NCI-H2107 treated with DMSO at 0.1 percent for 48 hours (cell line): ENCODE data around the gene COL5A1.
"Not testable (repeated sequence)": the region's sequence is repeated elsewhere in the genome, so short reads cannot be mapped to it uniquely, and the experiment has no call there.

ENCODE experiments used
- DNase-seq: peaks from one replicate; lab custom pipeline; 2025; ENCODE audit not compliant: unreplicated experiment; lab: John Stamatoyannopoulos, UW

COL5A1 gene

GRCh38 chr9:134638502-134639090 is 3.0 kb upstream of the COL5A1 start:
- no peak for DNase-seq

GRCh38 chr9:134639994-134640393 is 1.6 kb upstream of the COL5A1 start:
- no peak for DNase-seq

GRCh38 chr9:134640506-134641172 is 964 bp upstream of the COL5A1 start:
- no peak for DNase-seq

- no peak for DNase-seq
These were observed 384 bp downstream of the COL5A1 start for GRCh38 chr9:134641990-134642384.

GRCh38 chr9:134642385-134643181 is 980 bp downstream of the COL5A1 start:
- no peak for DNase-seq

GRCh38 chr9:134643222-134643671 is 1.6 kb downstream of the COL5A1 start:
- DNase-seq = no peak

- DNase-seq = not testable (repeated sequence)
These were observed 2.8 kb downstream of the COL5A1 start for GRCh38 chr9:134644401-134644724.

GRCh38 chr9:134644725-134645606 is 3.4 kb downstream of the COL5A1 start:
- DNase-seq = no peak

GRCh38 chr9:134645607-134646365 is 4.2 kb downstream of the COL5A1 start:
- DNase-seq = no peak

- no peak for DNase-seq
These were observed 5.9 kb downstream of the COL5A1 start for GRCh38 chr9:134647359-134648080.

- no peak for DNase-seq
These were observed 7.3 kb downstream of the COL5A1 start for GRCh38 chr9:134648701-134649530.

- DNase-seq = no peak
These were observed 9.0 kb downstream of the COL5A1 start for GRCh38 chr9:134650431-134651190.

GRCh38 chr9:134651226-134651905 is 9.8 kb downstream of the COL5A1 start:
- DNase-seq = no peak

- DNase-seq = no peak
These were observed 11.0 kb downstream of the COL5A1 start for GRCh38 chr9:134652291-134653225.

- DNase-seq = no peak
These were observed 11.8 kb downstream of the COL5A1 start for GRCh38 chr9:134653259-134654009.

- DNase-seq = no peak
These were observed 13.5 kb downstream of the COL5A1 start for GRCh38 chr9:134655101-134655500.
